Medulla oblongata (tissue), 1 donor: ENCODE data around the gene FOXL1.
"Not testable (repeated sequence)": the region's sequence is repeated elsewhere in the genome, so short reads cannot be mapped to it uniquely, and the experiment has no call there.

ENCODE experiments used
- DNase-seq: peaks from one replicate; pipeline ENCODE4 v3.0.0-alpha.2; 2015; ENCODE audit errors: extremely low spot score

The FOXL1 gene

DNA sequence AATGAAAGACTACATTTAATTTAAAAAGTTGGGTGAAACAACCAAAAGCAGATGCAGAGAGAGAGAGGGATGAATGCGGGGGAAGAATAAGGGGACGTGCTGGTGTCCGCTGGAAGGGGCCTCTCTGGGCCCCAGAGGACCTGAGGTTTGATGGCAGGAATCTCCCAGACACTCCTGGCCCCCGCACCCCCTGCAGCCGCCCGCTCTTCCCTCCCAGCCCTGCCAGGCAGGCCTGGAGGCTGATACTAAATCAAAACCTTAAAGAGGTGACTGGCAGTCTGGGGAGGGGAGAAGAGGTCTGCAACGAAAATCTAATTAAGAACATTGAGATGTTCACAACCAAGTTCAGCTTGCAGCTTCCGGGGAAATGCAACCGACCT is 2.4 kb downstream of the FOXL1 start:
- DNase-seq: no peak

DNA sequence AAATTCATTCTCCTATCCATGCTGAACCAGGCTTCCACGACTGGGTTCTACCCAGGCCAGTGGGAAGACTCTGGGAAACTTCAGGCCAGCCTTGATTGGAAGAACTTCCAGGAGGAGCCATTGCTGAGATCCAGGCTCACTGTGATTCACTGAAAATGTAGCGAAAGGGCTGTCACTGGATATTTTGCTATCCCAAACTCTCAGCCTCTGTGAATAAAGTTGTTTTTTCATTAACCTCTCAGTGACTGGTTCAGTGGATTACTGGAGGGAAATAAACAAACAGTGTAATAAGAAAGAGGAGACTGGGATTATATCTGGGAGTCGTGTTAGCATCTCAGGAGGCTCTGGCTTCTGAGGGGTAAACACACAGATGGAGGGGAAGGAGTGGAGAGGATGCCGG is 3.1 kb downstream of the FOXL1 start:
- DNase-seq: no peak

DNA sequence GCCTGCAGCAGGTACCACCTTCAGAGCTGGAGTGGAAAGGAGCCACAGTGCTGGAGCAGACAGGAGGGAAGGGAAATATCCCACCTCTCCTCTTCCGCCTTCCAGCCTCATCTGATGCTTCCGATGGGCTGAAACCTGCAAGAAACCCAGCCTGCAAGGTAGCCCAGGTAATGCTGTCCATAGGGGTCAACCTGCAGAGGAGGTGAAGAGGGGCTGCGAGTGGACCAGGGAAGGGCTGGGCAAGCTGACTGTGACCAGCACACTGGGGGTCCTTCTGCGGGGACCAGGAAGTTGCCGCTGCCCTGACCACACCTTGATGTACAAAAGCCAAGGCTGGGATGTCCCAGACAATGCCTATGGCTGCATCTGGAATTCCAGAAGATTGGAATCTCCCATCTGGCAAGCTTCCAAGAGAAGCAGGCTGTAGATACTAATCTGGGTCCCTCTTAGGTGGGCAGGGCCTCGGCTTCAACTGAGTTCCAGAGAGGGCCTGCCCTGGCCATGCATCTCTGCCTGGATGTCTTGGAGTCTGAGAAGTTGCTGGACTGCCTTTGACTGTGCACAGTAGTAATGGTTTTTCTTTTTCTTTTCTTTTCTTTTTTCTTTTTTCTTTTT is 5.8 kb downstream of the FOXL1 start:
- no peak for DNase-seq

DNA sequence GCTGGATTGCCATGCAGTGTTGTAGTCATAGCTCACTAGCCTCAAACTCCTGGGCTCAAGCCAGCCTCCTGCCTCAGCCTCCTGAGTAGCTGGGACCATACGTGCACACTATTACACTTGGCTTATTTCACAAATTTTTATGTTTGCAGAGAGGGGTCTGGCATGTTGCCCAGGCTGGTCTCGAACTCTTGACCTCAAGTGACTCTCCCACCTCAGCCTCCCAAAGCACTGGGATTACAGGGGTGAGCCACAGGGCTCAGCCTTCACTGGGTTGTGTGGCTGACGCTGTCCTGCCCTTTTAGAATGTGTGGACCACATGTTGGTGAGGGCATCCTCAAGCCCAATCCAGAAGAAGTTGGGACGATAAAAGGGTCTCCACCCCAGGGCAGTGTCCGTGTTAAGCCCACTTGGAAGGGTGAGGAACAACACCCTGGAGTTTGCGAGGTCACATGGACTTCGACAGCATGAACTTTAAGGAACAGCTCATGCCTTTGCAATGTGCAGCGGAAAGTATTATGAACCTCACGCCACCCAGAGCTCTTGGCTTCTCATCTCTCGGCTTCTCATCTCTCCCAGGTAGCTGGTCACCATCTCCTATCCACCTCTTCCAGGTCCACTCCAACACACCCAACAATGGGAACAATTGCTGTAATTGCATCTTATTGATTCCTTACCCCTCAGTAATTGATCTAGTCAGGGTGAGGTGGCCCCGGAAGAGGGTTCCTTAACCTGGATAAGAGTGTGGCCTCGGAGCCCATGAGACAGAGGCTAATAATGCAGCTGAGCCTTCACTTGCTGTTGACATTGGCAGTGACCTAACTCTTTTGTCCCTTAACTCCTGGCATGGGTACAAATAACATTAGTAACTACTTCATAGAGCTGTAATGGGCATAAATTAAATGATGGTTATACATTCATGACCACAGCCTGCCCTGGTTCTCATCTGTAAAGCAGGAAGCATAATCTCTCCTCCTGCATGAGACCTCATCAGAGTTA is 6.7 kb downstream of the FOXL1 start:
- no peak for DNase-seq

DNA sequence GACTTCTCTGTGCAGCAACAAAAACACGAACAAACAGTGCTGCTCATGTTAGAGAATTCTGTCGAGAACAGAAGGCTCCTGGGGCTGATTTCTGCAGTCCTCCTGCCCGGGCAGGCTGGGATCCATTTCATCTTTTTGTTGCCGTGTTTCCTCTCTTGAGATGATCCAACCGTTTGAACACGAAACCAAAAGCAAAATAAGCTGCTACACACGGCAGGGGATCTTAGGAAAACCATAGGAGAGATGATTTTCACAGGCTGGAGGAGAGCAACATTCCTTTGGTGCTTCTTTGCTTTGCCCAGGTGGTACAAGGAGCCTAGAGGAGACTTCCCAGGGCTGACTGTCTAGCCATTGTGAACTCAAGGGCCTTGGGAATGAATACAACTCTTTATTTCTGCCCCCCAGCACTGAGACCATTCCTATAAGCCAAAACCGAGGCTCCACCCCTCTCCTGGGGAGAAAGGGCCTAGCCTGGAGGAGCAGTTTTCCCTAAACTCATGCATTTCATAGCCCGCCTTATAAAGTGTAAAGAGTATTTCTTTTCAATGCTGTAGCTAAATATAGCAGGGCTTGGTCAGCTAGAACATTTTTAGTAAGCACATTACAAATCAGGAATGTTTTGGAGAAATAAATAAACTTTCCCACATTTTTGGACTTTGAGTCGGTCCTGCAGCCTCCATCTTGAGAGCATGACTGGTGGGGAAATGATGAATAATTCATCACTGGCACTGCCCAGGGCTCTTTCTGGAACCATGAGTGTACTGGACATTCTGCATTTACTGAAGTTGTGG is 7.7 kb downstream of the FOXL1 start:
- DNase-seq: no peak

DNA sequence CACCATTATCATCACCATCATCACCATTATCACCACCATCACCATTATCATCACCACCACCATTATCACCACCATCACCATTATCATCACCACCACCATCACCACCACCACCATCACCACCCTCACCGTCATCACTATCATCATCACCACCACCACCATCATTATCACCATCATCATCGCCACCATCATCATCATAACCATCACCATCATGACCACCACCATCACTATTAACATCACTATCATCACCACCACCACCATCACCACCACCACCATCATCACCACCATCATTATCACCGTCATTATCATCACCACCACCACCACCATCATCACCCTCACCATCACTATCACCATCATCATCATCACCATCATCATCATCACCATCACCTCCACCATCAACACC is 9.1 kb downstream of the FOXL1 start:
- no peak for DNase-seq

DNA sequence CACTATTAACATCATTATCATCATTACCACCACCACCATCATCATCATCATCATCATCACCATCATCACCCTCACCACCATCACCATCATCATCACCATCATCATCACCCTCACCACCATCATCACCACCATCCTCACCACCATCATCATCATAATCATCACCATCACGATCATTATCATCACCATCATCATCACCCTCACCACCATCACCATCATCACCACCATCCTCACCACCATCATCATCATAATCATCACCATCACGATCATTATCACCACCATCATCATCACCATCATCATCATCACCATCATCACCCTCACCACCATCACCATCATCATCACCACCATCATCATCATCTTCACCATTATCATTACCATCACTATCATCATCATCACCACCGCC is 9.6 kb downstream of the FOXL1 start:
- DNase-seq: not testable (repeated sequence)

DNA sequence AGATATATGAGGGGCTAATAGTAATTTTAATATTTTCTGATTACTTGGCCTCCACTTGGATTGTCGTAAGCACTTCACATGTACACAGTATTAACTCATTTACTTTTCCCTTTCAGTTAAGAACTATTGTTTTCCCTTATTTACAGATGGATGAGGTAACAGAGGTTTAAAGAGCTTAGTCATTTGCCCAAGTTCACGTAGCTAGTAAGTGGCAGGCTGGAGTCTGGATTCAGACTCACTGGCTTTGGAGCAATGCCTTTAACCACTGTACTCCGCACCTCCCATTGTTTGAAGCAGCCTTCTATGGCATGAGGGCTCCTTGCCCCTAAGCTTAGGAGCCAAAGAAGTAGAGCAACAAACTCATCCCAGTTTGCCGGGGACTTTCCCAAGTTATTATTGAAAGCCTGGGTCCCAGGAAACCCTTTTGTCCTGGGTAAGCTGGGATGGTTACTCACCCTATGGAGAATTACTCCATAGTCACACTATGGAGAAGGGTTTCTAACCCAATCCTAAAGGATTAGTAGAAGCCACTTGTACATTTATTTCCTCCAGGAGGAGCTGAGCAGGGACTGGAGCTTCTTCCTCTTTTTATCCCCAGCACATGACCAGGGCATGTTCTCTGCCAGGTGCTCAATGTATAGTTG is 12.3 kb downstream of the FOXL1 start:
- no peak for DNase-seq

DNA sequence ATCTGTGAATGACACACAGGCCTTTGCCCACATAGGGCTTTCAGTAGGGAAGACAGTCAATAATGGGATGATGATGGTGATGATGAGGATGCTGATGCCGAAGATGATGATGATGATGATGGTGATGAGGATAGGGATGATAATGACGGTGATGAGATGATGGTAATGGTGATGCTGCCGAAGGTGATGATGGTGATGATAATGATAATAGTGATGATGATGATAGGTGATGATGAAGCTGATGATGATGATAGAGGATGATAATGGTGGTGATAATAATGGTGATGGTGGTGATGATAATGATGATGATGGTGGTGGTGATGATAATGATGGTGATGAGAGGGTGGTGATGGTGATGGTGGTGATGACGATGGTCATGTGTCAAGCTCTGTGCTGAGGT is 12.9 kb downstream of the FOXL1 start:
- no peak for DNase-seq

DNA sequence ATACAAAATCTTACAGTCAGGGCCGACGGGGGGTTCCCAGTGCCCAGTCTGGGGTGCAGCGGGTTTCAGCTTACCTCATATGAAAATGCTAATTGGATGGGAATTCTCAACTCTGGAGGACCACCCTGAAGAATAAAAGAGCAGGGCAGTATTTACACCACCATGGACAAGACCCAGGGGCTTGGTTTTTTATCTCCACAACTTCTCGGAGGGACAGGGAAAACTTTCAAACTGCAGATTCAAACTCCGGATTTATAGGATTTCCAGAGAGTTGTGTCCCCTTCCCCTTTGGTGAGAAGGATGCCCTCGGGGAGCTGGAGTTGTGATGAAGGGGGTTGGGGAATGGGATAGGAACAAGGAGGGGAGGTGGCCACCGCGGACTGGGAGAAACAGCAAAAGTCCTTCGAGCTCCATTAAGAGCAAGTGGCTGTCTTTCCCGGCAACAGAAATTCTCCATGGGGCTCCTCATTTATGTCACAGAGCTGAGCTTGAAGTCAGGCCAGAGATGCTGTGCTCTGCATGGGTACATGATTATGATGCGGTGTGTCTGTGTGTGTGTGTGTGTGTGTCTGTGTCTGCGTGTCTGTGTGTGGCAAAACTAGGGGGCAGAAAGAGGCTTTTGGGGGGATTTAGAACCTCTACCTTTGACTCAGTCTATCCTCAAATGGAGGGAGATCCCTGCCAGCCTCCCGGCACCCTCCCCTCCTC is 15.7 kb downstream of the FOXL1 start:
- DNase-seq: no peak

DNA sequence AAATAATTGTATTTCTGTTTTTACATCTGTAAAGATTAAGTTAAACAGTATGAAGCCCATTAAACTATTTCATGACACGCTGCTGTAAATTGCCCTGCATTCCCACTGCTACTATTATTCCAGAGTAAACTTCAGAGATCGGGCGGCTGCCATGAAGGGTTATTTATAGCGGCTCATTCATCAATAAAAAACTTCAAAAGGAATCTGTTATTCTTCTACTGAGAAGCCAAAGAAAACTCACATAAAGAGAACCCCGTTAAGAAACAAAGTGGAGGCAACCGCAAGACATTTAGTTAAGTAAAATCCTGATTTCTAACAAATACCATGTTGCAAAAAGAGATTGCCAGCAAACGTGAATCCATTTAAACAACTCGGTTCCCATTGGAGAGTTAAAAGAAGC is 16.4 kb downstream of the FOXL1 start:
- DNase-seq: no peak

DNA sequence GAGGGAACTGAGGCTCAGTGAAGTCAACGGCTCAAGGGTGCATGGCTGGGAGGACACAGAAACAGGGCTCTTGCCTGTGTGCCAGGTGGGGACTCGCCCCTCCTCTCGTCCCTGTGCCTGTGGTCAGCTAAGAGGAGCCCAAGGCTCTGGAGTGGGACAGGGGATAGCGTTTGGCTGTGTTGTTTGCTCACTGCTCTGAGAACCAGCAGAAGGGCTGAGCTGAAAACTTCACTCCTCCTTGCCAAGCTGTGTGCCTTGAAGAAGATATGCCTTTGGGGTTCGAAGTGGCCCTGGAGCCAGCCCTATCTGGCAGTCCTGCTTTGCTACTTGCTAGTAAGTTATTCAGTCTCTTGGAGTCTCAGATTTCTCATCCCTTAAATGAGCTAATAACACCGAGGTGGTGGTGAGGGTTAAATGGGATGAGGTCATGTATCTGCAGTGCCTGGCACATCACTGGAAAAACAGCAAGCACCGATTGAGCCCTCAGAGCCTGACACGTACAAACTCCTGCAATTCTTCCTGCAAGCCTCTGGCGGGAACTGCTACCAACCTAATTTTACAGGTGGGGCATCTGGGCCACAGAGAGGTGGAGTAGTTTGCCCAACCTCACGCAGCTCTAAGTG is 17.7 kb downstream of the FOXL1 start:
- no peak for DNase-seq

DNA sequence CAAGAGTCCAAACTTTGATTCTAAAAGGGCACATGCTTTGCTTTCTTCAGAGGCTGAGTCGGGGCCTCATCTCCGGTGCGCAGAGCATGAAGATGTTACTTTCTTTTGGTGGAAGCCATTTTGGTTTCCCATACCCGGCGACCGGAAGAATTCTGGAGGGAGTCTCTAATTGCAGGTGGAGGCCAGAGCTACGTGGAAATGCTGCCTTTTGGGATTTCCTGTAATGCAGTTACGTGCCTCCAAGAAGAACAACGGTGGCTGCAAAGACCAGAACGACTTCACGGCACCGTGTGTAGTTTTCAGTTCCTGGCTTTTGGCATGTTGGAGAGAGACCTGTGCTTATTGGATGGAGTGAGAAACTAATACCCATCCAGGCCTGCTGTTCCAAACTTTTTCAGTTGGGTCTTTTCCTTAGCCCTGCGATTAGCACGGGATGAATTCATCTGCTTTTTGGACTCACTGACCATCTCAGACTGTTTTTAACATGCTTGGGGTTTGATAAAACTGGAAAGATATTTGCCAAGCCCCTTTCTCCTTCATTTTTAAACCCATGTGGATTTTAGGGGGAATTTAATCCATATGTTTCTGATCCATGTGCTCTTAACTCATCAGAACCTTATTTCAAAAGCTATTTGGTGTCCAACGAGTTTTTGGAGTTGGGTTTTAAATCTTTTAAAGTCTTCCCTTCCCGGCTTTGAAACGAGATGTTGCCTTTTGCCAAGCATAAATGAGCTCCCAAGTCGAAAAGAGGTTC is 19.0 kb downstream of the FOXL1 start:
- DNase-seq: no peak

DNA sequence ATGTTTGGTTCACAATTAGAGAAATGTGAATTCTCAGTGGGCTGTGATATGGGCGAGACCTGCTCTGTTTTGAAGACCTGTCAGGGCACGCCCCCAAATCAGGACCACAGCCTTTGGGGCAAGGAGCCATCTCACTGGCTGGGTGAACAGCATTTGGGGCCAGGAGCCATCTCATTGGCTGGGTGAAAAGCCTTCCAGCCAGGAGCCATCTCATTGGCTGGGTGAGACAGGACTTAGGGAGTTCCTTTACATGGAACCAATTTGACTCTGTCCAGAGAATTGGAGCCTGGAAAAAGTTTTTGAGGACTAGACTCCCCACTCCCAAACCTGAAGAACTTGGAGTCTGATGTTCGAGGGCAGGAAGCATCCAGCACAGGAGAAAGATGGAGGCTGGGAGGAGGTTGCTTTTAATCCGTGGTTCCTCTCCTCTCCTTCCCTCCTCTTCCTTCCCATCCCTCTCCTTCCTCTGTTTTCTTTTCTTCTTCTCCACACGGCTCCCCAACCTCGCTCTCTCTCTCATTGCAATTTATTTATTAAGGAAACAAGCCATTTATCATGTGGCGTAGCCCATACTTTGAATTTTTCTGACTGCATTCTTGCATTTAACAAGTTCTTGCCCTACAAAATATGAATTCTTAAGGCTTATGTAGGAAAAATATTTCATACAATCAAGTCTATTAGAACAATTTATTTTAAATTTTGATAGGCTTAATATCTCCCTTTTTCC is 19.7 kb downstream of the FOXL1 start:
- DNase-seq: no peak

DNA sequence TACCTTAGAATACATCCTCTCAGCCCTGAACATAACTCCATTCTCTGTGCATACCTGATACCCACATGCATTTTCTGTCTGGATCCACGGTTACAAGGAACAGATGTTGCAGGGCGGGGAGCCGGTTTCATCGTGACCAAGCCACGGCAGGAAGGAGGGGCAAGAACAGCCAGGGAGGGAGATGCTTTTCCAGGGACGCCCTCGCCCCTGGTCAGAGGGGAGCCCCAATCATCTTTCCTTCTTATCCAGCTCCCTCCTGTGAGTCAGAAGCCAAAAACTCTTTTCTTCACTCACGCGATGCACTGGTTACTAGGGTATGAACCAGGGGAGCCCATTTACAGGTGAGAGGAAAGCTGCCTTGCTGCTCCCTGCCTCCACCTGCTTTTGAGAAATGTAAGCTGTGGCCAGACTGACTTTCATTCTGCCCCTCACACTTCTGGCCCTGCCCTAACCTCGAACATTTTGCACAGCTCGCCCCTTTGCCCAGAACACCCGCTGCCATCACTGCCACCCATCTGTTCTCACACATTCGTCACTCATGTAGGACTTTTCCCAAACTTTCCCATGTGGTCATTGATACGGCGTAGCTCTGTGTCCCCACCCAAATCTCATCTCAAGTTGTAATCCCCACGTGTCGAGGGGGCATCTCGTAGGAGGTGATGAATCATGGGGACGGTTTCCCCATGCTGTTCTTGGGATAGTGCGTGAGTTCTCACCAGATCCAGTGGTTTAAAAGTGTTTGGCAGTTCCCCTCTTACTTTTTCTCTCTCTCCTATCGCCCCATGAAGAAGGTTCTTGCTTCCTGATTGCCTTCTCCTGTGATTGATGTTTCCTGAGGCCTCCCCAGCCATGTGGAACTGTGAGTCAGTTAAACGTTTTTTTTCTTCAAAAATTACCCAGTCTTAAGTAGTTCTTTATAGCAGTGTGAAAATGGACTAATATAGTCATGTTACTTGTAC is 20.5 kb downstream of the FOXL1 start:
- DNase-seq: no peak

DNA sequence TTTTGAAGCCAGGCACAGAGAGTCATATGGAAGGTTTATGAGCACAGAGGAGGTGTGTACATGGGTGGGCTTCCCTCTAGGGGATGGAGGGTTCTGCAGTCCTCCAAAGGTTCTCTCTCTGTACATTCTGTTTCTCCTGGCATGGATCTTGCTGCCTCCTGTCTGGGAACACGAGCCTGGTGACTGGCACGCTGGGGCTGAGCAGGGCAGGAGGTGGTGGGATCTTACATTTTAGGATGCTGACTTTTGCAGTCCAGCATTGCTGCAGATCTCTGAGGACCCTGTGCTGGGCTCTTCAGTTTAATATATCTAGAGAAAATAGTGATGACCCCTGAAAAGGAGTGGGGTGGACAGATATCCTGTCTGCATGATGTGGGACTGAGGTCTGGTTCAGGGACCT is 23.0 kb downstream of the FOXL1 start:
- DNase-seq: no peak

DNA sequence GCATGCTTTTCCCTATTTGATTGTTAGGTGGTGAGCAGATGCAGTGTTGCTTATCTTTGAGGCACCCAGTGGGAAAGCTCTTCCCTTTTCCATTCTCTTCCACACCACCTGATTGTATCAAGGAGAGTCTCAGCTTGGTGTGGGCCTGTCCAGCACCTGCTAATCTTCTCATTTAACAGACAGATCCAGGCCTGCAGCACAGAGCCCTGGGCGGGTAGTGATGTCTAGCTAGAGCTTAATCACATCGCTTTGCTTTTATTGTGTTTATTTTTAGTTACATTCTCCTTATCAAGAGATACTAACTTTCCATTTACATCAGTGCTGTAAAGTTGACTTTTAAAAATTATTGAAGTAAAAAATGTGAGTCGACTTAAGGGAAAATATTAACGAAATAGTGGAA is 24.2 kb downstream of the FOXL1 start:
- DNase-seq: no peak
